DND-41 (cell line): Measurements from ENCODE around the gene UGT8.

Experiments
- ATAC-seq: fragments of 200-7000 bp; cut with Tn5 transposase; 3 replicates; pipeline ENCODE4 v1.9.1; 2021; ENCODE audit warnings: low read depth; ENCODE audit not compliant: insufficient read depth
- DNase-seq: peaks from one replicate; pipeline ENCODE4 v3.0.0-alpha.2; 2020
- H2AFZ ChIP-seq: 2 replicates; pipeline ENCODE4 v1.6.0; 2012; ENCODE audit warnings: low read depth, low read length
- H3K27ac ChIP-seq: 2 replicates; pipeline ENCODE4 v1.5.1; 2012; ENCODE audit warnings: low read length, inconsistent platforms
- H3K27me3 ChIP-seq: fragments of 200-600 bp; sonication (generic); 2 replicates; pipeline ENCODE4 v1.6.0; 2012; ENCODE audit warnings: low read length, mild to moderate bottlenecking, inconsistent platforms; ENCODE audit not compliant: insufficient read depth, poor library complexity
- H3K36me3 ChIP-seq: 2 replicates; pipeline ENCODE4 v1.5.1; 2012; ENCODE audit warnings: low read length, inconsistent platforms; ENCODE audit not compliant: insufficient read depth
- H3K4me1 ChIP-seq: 2 replicates; pipeline ENCODE4 v1.5.1; 2012; ENCODE audit warnings: mild to moderate bottlenecking, low read length; ENCODE audit not compliant: insufficient read depth
- H3K4me2 ChIP-seq: 2 replicates; pipeline ENCODE4 v1.6.0; 2012; ENCODE audit warnings: mild to moderate bottlenecking, moderate library complexity, low read length, inconsistent platforms; ENCODE audit not compliant: insufficient read depth
- H3K4me3 ChIP-seq, 2 experiments: fragments of 200-600 bp in 1 of 2; shearing (Covaris generic) in 1 of 2; 2 replicates each; pipeline ENCODE4 v1.5.1; 2012 to 2016; ENCODE audit warnings: inconsistent platforms in 2 of 2, low read length in 2 of 2, mild to moderate bottlenecking in 2 of 2, low read depth in 1 of 2, moderate library complexity in 1 of 2
- H3K79me2 ChIP-seq: 2 replicates; pipeline ENCODE4 v1.6.0; 2012; ENCODE audit warnings: low read length, inconsistent platforms; ENCODE audit not compliant: insufficient read depth
- H3K9ac ChIP-seq: 2 replicates; pipeline ENCODE4 v1.6.0; 2012; ENCODE audit warnings: low read depth, mild to moderate bottlenecking, inconsistent platforms, low read length, moderate library complexity
- H3K9me3 ChIP-seq: 2 replicates; pipeline ENCODE4 v1.5.1; 2012; ENCODE audit warnings: low read length, moderate library complexity, mild to moderate bottlenecking, inconsistent platforms; ENCODE audit not compliant: insufficient read depth, severe bottlenecking
- H4K20me1 ChIP-seq: 2 replicates; pipeline ENCODE4 v1.6.0; 2012; ENCODE audit warnings: low read length; ENCODE audit not compliant: insufficient read depth
- EZH2 ChIP-seq: IDR thresholded peaks from 3 replicates; pipeline ENCODE4 v1.6.1; 2012; ENCODE audit warnings: borderline replicate concordance, low read depth, mild to moderate bottlenecking, moderate library complexity, low read length, inconsistent platforms; ENCODE audit not compliant: severe bottlenecking
- TF ChIP-seq, protein P1 (sequence below): IDR thresholded peaks from 2 replicates; pipeline ENCODE4 v1.5.1; 2012; ENCODE audit warnings: borderline replicate concordance, low read length, moderate library complexity, mild to moderate bottlenecking; ENCODE audit not compliant: poor library complexity, severe bottlenecking; ENCODE audit errors: extremely low read depth

The UGT8 gene

DNA sequence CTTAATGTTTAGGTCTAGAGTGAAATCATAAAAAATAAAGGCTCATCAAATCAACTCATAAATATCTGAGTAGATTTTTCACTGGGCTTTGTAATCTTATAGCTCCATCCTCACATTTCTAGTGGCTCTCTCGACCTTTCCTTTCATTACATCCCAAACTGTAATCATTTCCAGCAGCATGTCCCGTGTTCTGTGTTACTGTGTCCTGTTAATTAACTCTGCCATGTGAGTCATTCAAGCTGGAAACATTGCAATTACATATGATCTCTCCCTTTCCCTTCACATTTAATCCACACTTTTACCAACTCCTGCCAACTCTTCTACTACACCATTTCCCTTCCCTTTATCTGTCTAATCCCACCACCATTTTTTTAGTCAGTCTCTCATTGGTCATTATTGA lies 75.5 kb downstream of the UGT8 start:
- TF ChIP-seq, protein P1, sequence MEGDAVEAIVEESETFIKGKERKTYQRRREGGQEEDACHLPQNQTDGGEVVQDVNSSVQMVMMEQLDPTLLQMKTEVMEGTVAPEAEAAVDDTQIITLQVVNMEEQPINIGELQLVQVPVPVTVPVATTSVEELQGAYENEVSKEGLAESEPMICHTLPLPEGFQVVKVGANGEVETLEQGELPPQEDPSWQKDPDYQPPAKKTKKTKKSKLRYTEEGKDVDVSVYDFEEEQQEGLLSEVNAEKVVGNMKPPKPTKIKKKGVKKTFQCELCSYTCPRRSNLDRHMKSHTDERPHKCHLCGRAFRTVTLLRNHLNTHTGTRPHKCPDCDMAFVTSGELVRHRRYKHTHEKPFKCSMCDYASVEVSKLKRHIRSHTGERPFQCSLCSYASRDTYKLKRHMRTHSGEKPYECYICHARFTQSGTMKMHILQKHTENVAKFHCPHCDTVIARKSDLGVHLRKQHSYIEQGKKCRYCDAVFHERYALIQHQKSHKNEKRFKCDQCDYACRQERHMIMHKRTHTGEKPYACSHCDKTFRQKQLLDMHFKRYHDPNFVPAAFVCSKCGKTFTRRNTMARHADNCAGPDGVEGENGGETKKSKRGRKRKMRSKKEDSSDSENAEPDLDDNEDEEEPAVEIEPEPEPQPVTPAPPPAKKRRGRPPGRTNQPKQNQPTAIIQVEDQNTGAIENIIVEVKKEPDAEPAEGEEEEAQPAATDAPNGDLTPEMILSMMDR, result no peak
- no peak for TF ChIP-seq EZH2
- Histone ChIP-seq H3K4me1 (no peaks in the 10 kb centered on the region), H3K36me3 (no peaks in the 10 kb centered on the region)

DNA sequence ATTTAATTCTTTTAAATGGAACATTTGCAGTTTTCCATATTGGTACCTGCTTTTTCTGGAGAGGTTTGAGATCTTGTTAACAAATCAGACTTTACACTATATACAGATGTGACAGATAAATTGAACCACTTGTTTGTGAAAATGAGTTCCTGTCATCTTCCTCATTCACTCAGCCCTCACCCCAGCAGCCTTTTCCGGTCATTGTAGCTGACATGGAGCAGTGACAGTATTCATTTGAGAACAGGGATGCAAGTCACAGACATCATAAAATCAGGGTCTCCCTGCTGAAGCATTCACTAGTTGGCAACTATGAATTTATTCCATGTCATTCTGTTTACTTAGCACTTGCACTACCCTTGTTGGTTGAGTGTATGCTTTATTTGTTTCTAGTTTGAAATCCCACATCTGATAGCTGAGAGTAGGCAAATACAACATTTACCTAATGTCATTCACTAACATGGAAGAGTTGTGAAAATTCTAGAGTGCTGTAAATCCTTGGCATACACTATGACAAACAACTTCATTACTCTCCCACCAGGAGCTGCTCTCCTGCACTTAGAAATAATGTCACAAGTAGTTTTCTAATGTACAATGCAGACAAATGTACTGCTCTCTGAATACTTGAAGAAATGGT lies 78.9 kb downstream of the UGT8 start:
- no peak overlapping the region for H3K27ac ChIP-seq
- H3K36me3 ChIP-seq, result no peaks in the 10 kb centered on the region
- H3K9ac ChIP-seq, result no peak overlapping the region
- H3K4me2 ChIP-seq, result no peak overlapping the region
- no peaks in the 10 kb centered on the region for H3K79me2 ChIP-seq
- H3K27me3 ChIP-seq, result no peaks in the 10 kb centered on the region
- no peaks in the 10 kb centered on the region for H3K9me3 ChIP-seq
- TF ChIP-seq, protein P1, result no peak
- no peak for TF ChIP-seq EZH2
- H4K20me1 ChIP-seq, result no peaks in the 10 kb centered on the region
- no peak overlapping the region for H2AFZ ChIP-seq
- DNase-seq (no peak), ATAC-seq (no peak)
- no peak overlapping the region for H3K4me3 ChIP-seq
- H3K4me1 ChIP-seq, result no peaks in the 10 kb centered on the region

More for the DNA sequence above, 75.5 kb downstream of the UGT8 start:
- no peak overlapping the region for H3K4me3 ChIP-seq
- no peak overlapping the region for H2AFZ ChIP-seq
- no peak overlapping the region for H3K9ac ChIP-seq
- H3K27ac ChIP-seq, result no peak overlapping the region
- no peak for ATAC-seq
- no peaks in the 10 kb centered on the region for H3K9me3 ChIP-seq
- H3K27me3 ChIP-seq, result no peaks in the 10 kb centered on the region
- H4K20me1 ChIP-seq, result no peaks in the 10 kb centered on the region
- no peaks in the 10 kb centered on the region for H3K79me2 ChIP-seq
- H3K4me2 ChIP-seq, result no peak overlapping the region
- DNase-seq, result no peak

DNA sequence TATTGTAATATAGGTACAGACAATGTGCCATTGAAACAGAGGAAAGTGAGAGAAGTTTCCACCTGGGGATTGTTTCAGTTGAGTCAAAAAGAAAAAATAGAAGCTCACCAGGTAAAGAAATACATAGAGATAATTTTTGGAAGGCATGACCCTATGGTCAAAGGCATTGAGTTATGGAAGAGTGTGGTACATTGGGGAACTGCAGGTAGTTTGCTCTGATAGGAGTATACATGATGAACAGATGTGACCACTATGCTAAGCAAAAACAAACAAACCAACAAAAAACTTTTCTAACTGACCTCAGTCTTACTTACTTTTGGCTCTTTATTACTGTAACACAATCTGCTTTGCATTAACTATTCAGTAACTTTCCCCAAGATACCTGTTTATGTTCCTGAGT lies 85.9 kb downstream of the UGT8 start:
- ATAC-seq (no peak), DNase-seq (no peak)
- Histone ChIP-seq H2AFZ (no peak overlapping the region), H3K27ac (no peak overlapping the region), H3K27me3 (no peaks in the 10 kb centered on the region), H3K9me3 (no peaks in the 10 kb centered on the region), H3K4me2 (no peak overlapping the region), H3K79me2 (no peaks in the 10 kb centered on the region), H3K36me3 (no peaks in the 10 kb centered on the region), H3K9ac (no peak overlapping the region), H4K20me1 (no peaks in the 10 kb centered on the region), H3K4me1 (no peaks in the 10 kb centered on the region), H3K4me3 (no peak overlapping the region)
- no peak for TF ChIP-seq EZH2
- TF ChIP-seq, protein P1, result no peak
